NCI-H2107 treated with DMSO at 0.1 percent for 48 hours (cell line): Measurements from ENCODE around the gene OXCT2.
"Not testable (repeated sequence)": the region's sequence is repeated elsewhere in the genome, so short reads cannot be mapped to it uniquely, and the experiment has no call there.

Source experiments
- DNase-seq: peaks from one replicate; lab custom pipeline; 2025; ENCODE audit not compliant: unreplicated experiment; lab: John Stamatoyannopoulos, UW

OXCT2 gene

GRCh38 chr1:39771022-39771532, at the start of gene OXCT2:
Gene OXCT2, minus strand, starts transcription at chr1:39771348. Its CDS starts 93 bp downstream, at chr1:39771255.
- not testable (repeated sequence) for DNase-seq

GRCh38 chr1:39819091-39819812, 48.1 kb upstream of the OXCT2 start:
- DNase-seq = no peak

GRCh38 chr1:39818482-39818881, 47.3 kb upstream of the OXCT2 start:
- DNase-seq = no peak

- peak; percentile 100 for DNase-seq
Measured at GRCh38 chr1:39817091-39817932, 46.2 kb upstream of the OXCT2 start.

- DNase-seq = peak; percentile 100
Measured at GRCh38 chr1:39816415-39817090, 45.4 kb upstream of the OXCT2 start.

GRCh38 chr1:39812913-39813312, 41.8 kb upstream of the OXCT2 start:
- no peak for DNase-seq

GRCh38 chr1:39808784-39809517, 37.8 kb upstream of the OXCT2 start:
- no peak for DNase-seq

- DNase-seq = no peak
Measured at GRCh38 chr1:39805385-39805784, 34.2 kb upstream of the OXCT2 start.

GRCh38 chr1:39802496-39803260, 31.5 kb upstream of the OXCT2 start:
- no peak for DNase-seq

GRCh38 chr1:39800471-39800835, 29.3 kb upstream of the OXCT2 start:
- DNase-seq = no peak

GRCh38 chr1:39799770-39800470, 28.8 kb upstream of the OXCT2 start:
- peak; percentile 100 for DNase-seq

GRCh38 chr1:39798859-39799769, 28.0 kb upstream of the OXCT2 start:
- peak; percentile 100 for DNase-seq

- no peak for DNase-seq
Measured at GRCh38 chr1:39795651-39796050, 24.5 kb upstream of the OXCT2 start.

- DNase-seq = no peak
Measured at GRCh38 chr1:39791838-39792237, 20.7 kb upstream of the OXCT2 start.

- no peak for DNase-seq
Measured at GRCh38 chr1:39789571-39790110, 18.5 kb upstream of the OXCT2 start.

GRCh38 chr1:39788758-39789570, 17.8 kb upstream of the OXCT2 start, which contains the start of gene BMP8B:
Gene BMP8B, minus strand, starts transcription at chr1:39788865. Its CDS starts 380 bp downstream, at chr1:39788485.
- peak; percentile 100 for DNase-seq

- DNase-seq = no peak
Measured at GRCh38 chr1:39788426-39788757, 17.2 kb upstream of the OXCT2 start.
